GM23338 (cell line): ENCODE results near the gene HIVEP2. TPM values are rescaled to one million over a fixed set of nuclear protein-coding genes. Genes with fewer than 3 reads are reported as not detected.

Experiments
- ATAC-seq: fragments of 200-7000 bp; cut with Tn5 transposase; 3 replicates; pipeline ENCODE4 v1.9.1; 2020
- DNase-seq: peaks from one replicate; pipeline ENCODE4 v3.0.0-alpha.2; 2015; ENCODE audit warnings: low spot score
- H2AFZ ChIP-seq: fragments of 200-600 bp; sonication (generic); 2 replicates; pipeline ENCODE4 v1.8.0; 2016; ENCODE audit warnings: antibody characterized with exemption, mild to moderate bottlenecking, moderate library complexity
- H3F3A ChIP-seq: fragments of 200-600 bp; sonication (generic); replicated peaks from 2 replicates; pipeline ENCODE4 v1.8.0; 2017; ENCODE audit warnings: antibody characterized with exemption, mixed run types, low read depth
- H3K27ac ChIP-seq: fragments of 200-600 bp; sonication (generic); 2 replicates; pipeline ENCODE4 v1.6.1; 2016; ENCODE audit warnings: low read depth
- H3K27me3 ChIP-seq: fragments of 200-600 bp; sonication (generic); 2 replicates; pipeline ENCODE4 v1.8.0; 2016; ENCODE audit warnings: mild to moderate bottlenecking, mixed run types, moderate library complexity; ENCODE audit not compliant: insufficient read depth
- H3K36me3 ChIP-seq: fragments of 200-600 bp; sonication (generic); 2 replicates; pipeline ENCODE4 v1.8.0; 2016; ENCODE audit warnings: mild to moderate bottlenecking; ENCODE audit not compliant: insufficient read depth
- H3K4me1 ChIP-seq: fragments of 200-600 bp; sonication (generic); 2 replicates; pipeline ENCODE4 v1.8.0; 2016; ENCODE audit warnings: mild to moderate bottlenecking, moderate library complexity; ENCODE audit not compliant: insufficient read depth
- H3K4me2 ChIP-seq: fragments of 200-600 bp; sonication (generic); 2 replicates; pipeline ENCODE4 v1.7.1; 2017; ENCODE audit warnings: mixed run types
- H3K4me3 ChIP-seq: fragments of 200-600 bp; sonication (generic); 2 replicates; pipeline ENCODE4 v1.6.1; 2016; ENCODE audit warnings: mixed run types
- H3K79me2 ChIP-seq: fragments of 200-600 bp; sonication (generic); replicated peaks from 2 replicates; pipeline ENCODE4 v1.8.0; 2017; ENCODE audit warnings: mild to moderate bottlenecking; ENCODE audit not compliant: insufficient read depth
- H3K9me2 ChIP-seq: fragments of 200-600 bp; sonication (generic); 2 replicates; pipeline ENCODE4 v1.8.0; 2017; ENCODE audit not compliant: insufficient read depth
- H4K20me1 ChIP-seq: fragments of 200-600 bp; sonication (generic); replicated peaks from 2 replicates; pipeline ENCODE4 v1.8.0; 2017; ENCODE audit warnings: mild to moderate bottlenecking; ENCODE audit not compliant: insufficient read depth
- H3K27ac Mint-ChIP-seq: 2 replicates; pipeline ENCODE4 v1.8.0; 2020; ENCODE audit warnings: inconsistent platforms, mild to moderate bottlenecking, moderate library complexity, mixed read lengths
- H3K27me3 Mint-ChIP-seq: 3 replicates; pipeline ENCODE4 v1.8.0; 2022; ENCODE audit warnings: low read depth, mild to moderate bottlenecking, moderate library complexity, mixed read lengths, inconsistent platforms; ENCODE audit not compliant: insufficient read depth, poor library complexity
- H3K36me3 Mint-ChIP-seq: 3 replicates; pipeline ENCODE4 v1.8.0; 2021; ENCODE audit warnings: low read depth, mild to moderate bottlenecking, inconsistent platforms, moderate library complexity, mixed read lengths
- H3K4me1 Mint-ChIP-seq: 3 replicates; pipeline ENCODE4 v1.8.0; 2020; ENCODE audit warnings: mild to moderate bottlenecking, inconsistent platforms, mixed read lengths
- H3K4me3 Mint-ChIP-seq: 3 replicates; pipeline ENCODE4 v1.8.0; 2021; ENCODE audit warnings: moderate library complexity, mild to moderate bottlenecking, inconsistent platforms, mixed read lengths
- H3K9me3 Mint-ChIP-seq: 3 replicates; pipeline ENCODE4 v1.8.0; 2020; ENCODE audit warnings: moderate library complexity, mild to moderate bottlenecking, inconsistent platforms, mixed read lengths
- CREB1 ChIP-seq: fragments of 250-450 bp; sonication (Bioruptor Pico); IDR thresholded peaks from 2 replicates; pipeline ENCODE4 v1.5.0; 2020; ENCODE audit warnings: low read depth, mild to moderate bottlenecking, moderate library complexity
- EZH2 ChIP-seq: fragments of 200-600 bp; sonication (generic); IDR thresholded peaks from one replicate; pipeline ENCODE4 v1.8.0; 2017; ENCODE audit warnings: antibody characterized with exemption, mild to moderate bottlenecking, low read depth; ENCODE audit not compliant: unreplicated experiment
- EZH2phosphoT487 ChIP-seq: fragments of 200-600 bp; sonication (generic); IDR thresholded peaks from one replicate; pipeline ENCODE4 v1.8.1; 2018; ENCODE audit warnings: antibody characterized with exemption; ENCODE audit not compliant: unreplicated experiment
- JUNB ChIP-seq: IDR thresholded peaks from one replicate; pipeline ENCODE4 v1.6.1; 2016; ENCODE audit warnings: antibody characterized with exemption; ENCODE audit not compliant: unreplicated experiment
- NANOG ChIP-seq: IDR thresholded peaks from 2 replicates; pipeline ENCODE4 v1.6.1; 2016; ENCODE audit warnings: antibody characterized with exemption, borderline replicate concordance
- POLR2AphosphoS5 ChIP-seq: IDR thresholded peaks from 2 replicates; pipeline ENCODE4 v1.6.1; 2016; ENCODE audit warnings: antibody characterized with exemption, low read depth
- STAT1 ChIP-seq: IDR thresholded peaks from one replicate; pipeline ENCODE4 v1.6.1; 2016; ENCODE audit warnings: antibody characterized with exemption; ENCODE audit not compliant: unreplicated experiment
- ZNF114 ChIP-seq: fragments of 250-450 bp; sonication (Bioruptor Pico); IDR thresholded peaks from 2 replicates; pipeline ENCODE4 v1.5.0; 2020; ENCODE audit warnings: mild to moderate bottlenecking, moderate library complexity
- ZNF331 ChIP-seq: fragments of 250-450 bp; sonication (Bioruptor Pico); IDR thresholded peaks from 2 replicates; pipeline ENCODE4 v1.5.0; 2020; ENCODE audit warnings: low read depth, mild to moderate bottlenecking, moderate library complexity
- ZNF462 ChIP-seq: fragments of 250-450 bp; sonication (Bioruptor Pico); IDR thresholded peaks from 2 replicates; pipeline ENCODE4 v1.5.0; 2020; ENCODE audit warnings: mild to moderate bottlenecking, moderate library complexity
- polyA plus RNA-seq: library from polyadenylated mRNA; unstranded; fragments of >200 nt; fragmentation: Nextera tagmentation; extraction: Ambion mirVana; gene quantifications from 2 replicates; pipeline ENCODE4 v1.2.1, GENCODE V29; 2016
- total RNA-seq: library from RNA; depleted of rRNA; stranded (reverse); fragments of >200 nt; shearing (Covaris generic); gene quantifications from 2 replicates; pipeline ENCODE4 v1.2.3, GENCODE V29; 2014
- TF ChIP-seq, protein P1 (sequence below): IDR thresholded peaks from 2 replicates; pipeline ENCODE4 v1.6.1; 2016; ENCODE audit warnings: antibody characterized with exemption
- TF ChIP-seq, protein P2 (sequence below), 2 experiments: fragments of 200-600 bp in 1 of 2; sonication (generic) in 1 of 2; conservative IDR thresholded peaks; 2 replicates each; pipeline versions ENCODE4 v1.5.1 to v1.6.1; 2016 to 2017; ENCODE audit warnings: antibody characterized with exemption in 2 of 2, low read depth in 2 of 2, mild to moderate bottlenecking in 2 of 2, moderate library complexity in 1 of 2

HIVEP2 gene
- total and polyA plus RNA-seq, 2 experiments from 2014 or later: 1.5 to 7.4 TPM

DNA sequence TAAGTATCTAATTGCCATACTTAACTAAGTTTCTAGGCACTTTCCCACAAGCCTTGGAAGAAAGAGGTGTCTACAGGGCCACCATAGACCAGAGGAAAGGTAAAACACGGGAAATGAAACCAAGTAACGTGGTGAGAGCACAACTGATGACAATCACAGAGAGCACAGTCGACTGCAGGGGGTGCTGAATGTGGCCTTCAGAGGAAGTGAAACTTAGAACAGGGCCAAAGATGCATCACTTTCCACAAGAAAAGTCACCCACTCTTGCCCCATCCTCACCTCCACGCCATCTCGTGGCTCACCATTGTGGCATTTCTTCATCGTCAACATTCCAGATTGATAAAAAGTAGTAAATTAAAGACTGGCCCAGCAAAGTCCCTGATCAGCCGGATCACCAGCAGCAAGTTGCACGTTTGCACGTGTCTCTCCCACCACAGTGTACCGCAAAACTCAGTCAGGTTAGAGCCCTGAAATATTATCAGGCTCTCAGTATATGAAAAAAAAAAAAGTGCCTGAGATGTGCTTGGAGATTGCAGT, 31.4 kb downstream of the HIVEP2 start (continued):
- TF ChIP-seq EZH2phosphoT487 (no peak), ZNF331 (CRISPR knock-in tag) (no peak)
- TF ChIP-seq, protein P1, sequence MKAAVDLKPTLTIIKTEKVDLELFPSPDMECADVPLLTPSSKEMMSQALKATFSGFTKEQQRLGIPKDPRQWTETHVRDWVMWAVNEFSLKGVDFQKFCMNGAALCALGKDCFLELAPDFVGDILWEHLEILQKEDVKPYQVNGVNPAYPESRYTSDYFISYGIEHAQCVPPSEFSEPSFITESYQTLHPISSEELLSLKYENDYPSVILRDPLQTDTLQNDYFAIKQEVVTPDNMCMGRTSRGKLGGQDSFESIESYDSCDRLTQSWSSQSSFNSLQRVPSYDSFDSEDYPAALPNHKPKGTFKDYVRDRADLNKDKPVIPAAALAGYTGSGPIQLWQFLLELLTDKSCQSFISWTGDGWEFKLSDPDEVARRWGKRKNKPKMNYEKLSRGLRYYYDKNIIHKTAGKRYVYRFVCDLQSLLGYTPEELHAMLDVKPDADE: no peak

GRCh38 chr6:142913036-142913510, 31.9 kb downstream of the HIVEP2 start:
- no peaks in the 10 kb centered on the region for H3K27me3 ChIP-seq
- H3K27ac Mint-ChIP-seq: no peak overlapping the region
- no peak overlapping the region for H3K4me3 Mint-ChIP-seq
- H3K79me2 ChIP-seq: peaks cover 15% of the 10 kb centered on the region
- no peaks in the 10 kb centered on the region for H3K36me3 ChIP-seq
- H3K27me3 Mint-ChIP-seq: no peaks in the 10 kb centered on the region
- peaks cover 12% of the 10 kb centered on the region for H3K4me1 ChIP-seq
- H3K27ac ChIP-seq: no peak overlapping the region
- no peak overlapping the region for H3K4me2 ChIP-seq
- H2AFZ ChIP-seq: no peak overlapping the region
- no peak overlapping the region for H3K4me3 ChIP-seq
- DNase-seq: no peak
- H3F3A ChIP-seq: no peaks in the 10 kb centered on the region
- no peaks in the 10 kb centered on the region; the same call in 1 of the 2 replicates for H3K9me2 ChIP-seq
- H4K20me1 ChIP-seq: no peaks in the 10 kb centered on the region
- ATAC-seq: no peak
- peaks cover 22% of the 10 kb centered on the region for H3K36me3 Mint-ChIP-seq
- peaks cover 21% of the 10 kb centered on the region for H3K4me1 Mint-ChIP-seq
- H3K9me3 Mint-ChIP-seq: peaks cover 16% of the 10 kb centered on the region
- TF ChIP-seq ZNF114 (CRISPR knock-in tag) (no peak), NANOG (no peak), ZNF462 (no peak), POLR2AphosphoS5 (no peak), STAT1 (no peak), CREB1 (CRISPR knock-in tag) (no peak), EZH2 (no peak), JUNB (no peak)
- TF ChIP-seq, protein P2, sequence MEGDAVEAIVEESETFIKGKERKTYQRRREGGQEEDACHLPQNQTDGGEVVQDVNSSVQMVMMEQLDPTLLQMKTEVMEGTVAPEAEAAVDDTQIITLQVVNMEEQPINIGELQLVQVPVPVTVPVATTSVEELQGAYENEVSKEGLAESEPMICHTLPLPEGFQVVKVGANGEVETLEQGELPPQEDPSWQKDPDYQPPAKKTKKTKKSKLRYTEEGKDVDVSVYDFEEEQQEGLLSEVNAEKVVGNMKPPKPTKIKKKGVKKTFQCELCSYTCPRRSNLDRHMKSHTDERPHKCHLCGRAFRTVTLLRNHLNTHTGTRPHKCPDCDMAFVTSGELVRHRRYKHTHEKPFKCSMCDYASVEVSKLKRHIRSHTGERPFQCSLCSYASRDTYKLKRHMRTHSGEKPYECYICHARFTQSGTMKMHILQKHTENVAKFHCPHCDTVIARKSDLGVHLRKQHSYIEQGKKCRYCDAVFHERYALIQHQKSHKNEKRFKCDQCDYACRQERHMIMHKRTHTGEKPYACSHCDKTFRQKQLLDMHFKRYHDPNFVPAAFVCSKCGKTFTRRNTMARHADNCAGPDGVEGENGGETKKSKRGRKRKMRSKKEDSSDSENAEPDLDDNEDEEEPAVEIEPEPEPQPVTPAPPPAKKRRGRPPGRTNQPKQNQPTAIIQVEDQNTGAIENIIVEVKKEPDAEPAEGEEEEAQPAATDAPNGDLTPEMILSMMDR (conservative IDR thresholded peaks at IDR 0.05; ENCODE audit: low read depth in 2 of 2): no peak
- TF ChIP-seq, protein P1: no peak
